ENCODE measurements around the gene ELAVL3.
"Not testable (repeated sequence)": the region's sequence is repeated elsewhere in the genome, so short reads cannot be mapped to it uniquely, and the experiment has no call there.

The ELAVL3 gene

GRCh38 chr19:11458912-11459311 is 21.9 kb downstream of the ELAVL3 start:
- DNase-seq (ENCODE audit: low read depth in 2 of 2), result not testable (repeated sequence)

GRCh38 chr19:11458236-11458900 is 22.5 kb downstream of the ELAVL3 start:
- DNase-seq (ENCODE audit: low read depth in 2 of 2), result no peak

DNA sequence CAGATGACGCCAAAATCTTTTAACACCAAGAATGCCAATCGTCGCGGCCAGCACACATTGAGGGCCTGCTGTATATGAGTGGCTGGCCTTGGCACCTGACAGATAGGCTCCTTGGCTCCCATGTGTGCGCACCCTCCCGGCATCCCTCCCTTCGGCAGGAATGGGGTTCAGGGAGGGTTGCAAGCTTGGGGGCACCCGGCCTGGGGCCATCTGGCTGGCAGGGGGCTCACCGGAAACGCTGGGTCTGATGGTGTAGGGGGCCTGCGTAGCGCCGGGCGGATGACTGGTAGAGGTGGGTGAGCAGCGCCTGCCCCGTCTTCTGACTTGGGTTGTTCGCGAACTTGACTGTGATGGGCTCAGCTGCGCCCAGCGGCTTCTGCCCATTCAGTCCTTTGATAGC is 23.0 kb downstream of the ELAVL3 start:
- DNase-seq (ENCODE audit: low read depth in 2 of 2), result no peak

- DNase-seq (ENCODE audit: low read depth in 2 of 2), result no peak
Measured at GRCh38 chr19:11457115-11457514, 23.7 kb downstream of the ELAVL3 start.

GRCh38 chr19:11456659-11457058 is 24.2 kb downstream of the ELAVL3 start:
- DNase-seq (ENCODE audit: low read depth in 2 of 2), result no peak

DNA sequence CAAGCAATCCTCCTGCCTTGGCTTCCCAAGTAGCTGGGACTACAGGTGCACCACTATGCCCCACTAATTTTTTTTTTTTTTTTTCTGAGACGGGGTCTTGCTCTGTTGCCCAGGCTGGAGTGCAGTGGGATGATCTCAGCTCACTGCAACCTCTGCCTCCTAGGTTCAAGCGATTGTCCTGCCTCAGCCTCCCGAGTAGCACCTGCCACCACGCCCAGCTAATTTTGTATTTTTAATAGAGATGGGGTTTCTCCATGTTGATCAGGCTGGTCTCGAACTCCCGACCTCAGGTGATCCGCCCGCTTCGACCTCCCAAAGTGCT is 25.7 kb downstream of the ELAVL3 start:
- DNase-seq (ENCODE audit: low read depth in 2 of 2), result not testable (repeated sequence)

GRCh38 chr19:11453468-11454341 is 27.1 kb downstream of the ELAVL3 start:
- DNase-seq (ENCODE audit: low read depth in 2 of 2), result no peak

DNA sequence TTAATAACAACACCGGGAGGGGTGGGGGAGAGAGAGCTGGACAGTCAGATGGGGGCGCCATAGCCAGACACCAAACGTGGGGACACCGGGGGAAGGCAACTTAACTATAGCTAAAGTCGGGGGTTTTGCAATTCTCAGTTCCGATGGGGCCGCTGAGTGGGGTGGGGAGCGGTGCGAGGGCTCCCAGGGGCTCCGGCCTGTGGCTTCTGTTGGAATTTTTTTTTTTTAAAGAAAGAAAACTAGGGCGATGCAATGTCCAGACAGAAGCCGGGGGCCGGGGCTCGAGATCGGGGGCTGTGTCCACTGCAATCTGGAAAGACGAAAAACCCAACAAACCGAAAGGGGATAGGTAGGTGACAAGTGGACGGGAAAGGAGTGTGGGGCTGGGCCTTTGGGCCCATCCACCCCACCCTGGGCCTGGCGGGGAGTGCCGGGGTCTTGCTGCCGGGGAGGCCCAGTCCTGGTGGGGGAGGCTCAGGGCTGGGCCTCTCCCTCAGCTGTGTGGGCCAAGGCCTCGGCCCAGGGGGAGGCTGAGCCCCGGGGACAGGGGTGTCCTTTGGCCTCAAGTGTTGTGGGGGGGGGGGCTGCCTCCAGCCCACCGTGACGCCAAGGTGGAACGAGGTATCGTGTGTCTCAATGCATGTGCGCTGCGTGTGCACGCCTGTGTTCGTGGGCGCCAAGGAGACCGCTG is 28.1 kb downstream of the ELAVL3 start:
- DNase-seq (ENCODE audit: low read depth in 2 of 2), result no peak

GRCh38 chr19:11451871-11452619 is 28.8 kb downstream of the ELAVL3 start:
- DNase-seq (ENCODE audit: low read depth in 2 of 2), result no peak

DNA sequence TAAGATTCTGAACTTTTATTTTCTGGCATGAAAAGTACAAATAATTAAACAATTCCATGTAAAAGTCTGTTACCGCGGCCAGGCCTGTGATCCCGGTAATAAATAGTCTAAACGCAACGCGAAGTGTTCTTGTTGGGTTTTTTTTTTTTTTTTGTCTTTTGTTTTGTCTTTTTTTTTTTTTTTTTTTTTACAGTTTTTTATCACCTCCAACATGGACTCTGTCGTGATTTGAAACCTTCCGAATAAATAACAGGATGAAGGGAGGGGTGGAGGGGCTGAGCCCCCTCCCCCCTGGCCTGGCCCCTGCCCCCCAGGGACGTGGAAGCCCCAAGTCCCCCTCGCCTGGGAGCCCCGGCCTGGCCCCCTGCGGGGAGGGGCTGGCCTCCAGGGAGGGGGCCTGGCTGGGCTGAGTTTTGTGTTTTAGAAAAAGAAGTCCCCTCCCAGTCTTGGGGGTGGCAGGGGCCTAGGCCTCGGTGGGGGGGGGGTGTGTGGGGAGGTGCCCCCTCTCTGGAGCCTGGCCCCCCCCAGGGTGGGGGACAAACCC is 29.4 kb downstream of the ELAVL3 start:
- no peak for DNase-seq (ENCODE audit: low read depth in 2 of 2)

GRCh38 chr19:11450570-11451326 is 30.1 kb downstream of the ELAVL3 start:
- no peak for DNase-seq (ENCODE audit: low read depth in 2 of 2)

- DNase-seq (ENCODE audit: low read depth in 2 of 2), result no peak
Measured at GRCh38 chr19:11448923-11449554, 31.8 kb downstream of the ELAVL3 start.

DNA sequence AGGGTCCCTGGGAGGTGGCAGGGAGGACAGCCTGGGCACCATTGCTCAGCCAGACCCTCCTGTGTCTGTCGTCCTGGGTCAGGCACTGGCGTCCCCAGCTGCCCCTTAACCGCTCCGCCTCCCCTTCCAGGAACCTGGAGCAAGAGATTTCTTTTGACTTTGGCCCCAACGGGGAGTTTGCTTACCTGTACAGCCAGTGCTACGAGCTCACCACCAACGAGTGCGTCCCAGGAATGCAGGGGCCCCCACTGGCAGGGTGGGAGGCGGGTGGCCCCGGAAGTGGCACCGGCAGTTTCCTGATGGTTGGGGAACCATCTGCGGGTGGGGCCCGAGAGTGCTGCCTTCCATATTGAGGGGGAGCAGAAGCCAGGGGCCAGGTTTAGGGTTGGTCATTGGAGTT is 32.4 kb downstream of the ELAVL3 start:
- DNase-seq (ENCODE audit: low read depth in 2 of 2), result no peak

DNA sequence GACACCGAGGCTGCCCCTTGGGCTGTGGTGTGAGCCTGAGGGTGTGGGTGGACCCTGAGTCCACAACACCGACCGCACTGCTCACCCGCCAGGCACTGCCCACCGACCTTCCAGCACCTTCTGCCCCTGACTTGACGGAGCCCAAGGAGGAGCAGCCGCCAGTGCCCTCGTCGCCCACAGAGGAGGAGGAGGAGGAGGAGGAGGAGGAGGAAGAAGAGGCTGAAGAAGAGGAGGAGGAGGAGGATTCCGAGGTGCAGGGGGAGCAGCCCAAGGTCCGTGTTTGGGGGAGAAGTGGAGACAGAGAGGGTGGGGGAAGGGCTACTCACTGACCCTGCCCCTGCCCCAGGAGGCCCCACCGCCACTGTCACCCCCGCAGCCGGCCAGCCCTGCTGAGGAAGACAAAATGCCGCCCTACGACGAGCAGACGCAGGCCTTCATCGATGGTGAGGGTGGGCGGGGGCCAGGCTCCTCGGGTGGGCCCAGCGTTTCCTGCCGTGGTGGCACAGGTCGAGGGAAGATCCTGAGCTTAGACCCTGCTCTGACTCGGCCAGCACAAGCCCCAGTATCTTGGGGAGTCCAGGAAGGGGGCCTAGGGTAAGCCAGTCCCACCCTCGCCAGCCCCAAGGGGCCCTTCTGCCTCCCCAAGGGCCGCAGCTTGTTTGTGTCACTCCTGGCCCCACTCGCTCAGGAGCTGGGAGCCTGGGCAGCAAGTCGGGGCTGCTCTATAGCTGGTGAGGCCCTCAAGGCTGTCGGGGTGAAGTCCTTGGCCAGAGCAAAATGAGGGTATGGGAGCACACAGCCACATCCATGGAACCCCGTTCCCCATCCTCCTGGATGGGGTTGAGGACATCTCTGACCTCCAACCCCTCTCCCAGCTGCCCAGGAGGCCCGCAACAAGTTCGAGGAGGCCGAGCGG is 33.2 kb downstream of the ELAVL3 start:
- DNase-seq (ENCODE audit: low read depth in 2 of 2), result no peak

DNA sequence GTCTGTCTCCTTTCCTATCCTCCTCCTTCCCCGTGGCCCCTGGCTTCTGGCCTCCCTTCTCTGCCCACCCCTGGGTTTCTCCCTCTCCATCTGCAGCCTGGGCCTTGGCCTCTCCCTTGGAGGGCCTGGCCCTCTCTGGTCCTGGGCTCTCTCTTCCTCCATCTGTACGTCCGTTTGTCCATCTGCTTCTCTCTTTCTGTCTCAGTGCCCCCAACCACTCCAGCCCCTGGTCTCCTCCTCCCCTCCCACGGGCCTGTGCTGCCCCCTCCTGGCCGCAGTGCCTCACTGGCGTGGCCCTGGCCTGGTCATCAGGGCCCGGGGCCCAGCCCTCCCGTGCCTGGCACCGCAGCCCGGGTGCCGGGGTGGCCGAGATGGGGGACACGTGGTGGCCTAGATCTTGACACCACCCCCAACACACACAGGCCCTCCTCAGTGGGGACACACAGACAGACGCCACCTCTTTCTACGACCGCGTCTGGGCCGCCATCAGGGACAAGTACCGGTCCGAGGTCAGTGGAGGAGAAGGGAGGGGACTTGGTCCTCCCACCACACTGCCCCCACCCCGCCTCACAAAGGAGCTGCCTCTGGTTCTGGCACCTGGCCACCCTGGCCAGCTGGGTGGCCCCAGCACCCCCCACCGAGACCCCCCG is 34.1 kb downstream of the ELAVL3 start:
- DNase-seq (ENCODE audit: low read depth in 2 of 2), result no peak

GRCh38 chr19:11446271-11446651 is 34.6 kb downstream of the ELAVL3 start:
- DNase-seq (ENCODE audit: low read depth in 2 of 2), result no peak

DNA sequence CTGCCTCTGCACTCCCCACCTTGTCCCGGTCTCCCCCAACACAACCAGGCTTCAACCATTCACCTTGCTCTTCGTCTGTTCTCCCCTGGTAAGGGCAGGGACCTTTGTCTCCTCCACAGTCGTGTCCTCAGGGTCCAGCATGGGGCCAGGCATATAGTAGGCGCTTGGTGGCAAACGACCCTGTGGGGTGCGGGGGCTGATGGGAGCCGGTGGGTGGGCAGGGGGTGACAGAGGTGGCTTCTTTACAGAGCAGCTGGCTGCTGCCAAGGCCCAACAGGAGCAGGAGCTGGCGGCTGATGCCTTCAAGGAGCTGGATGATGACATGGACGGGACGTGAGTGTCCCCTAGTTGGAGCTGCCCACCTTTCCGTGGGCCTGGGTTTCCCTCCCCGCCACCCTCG is 35.7 kb downstream of the ELAVL3 start:
- no peak for DNase-seq (ENCODE audit: low read depth in 2 of 2)

DNA sequence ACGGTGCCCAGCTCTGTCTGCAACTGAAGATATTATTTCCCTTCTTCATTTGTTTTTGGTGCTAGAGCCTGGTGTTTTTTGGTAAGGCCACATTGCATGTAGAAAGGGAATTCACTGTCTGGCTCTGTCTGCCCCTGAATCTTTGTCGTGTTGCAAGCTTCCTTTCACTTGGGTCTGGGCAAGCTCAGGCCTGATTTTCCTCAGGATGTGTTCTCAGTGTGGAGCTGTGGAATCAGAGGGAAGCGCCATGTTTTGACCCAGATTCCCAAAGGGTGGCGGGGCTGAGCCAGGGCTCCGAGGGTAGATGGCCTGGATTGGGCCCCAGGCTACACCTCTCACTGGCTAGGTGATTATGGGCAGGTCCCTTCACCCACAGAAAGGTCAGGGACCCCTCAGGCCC is 36.8 kb downstream of the ELAVL3 start:
- no peak for DNase-seq (ENCODE audit: low read depth in 2 of 2)

GRCh38 chr19:11437955-11438354 is 42.9 kb downstream of the ELAVL3 start:
- DNase-seq (ENCODE audit: low read depth in 2 of 2), result no peak

Data from stimulated activated CD8-positive, alpha-beta memory T cell treated with anti-CD3 and anti-CD28 coated beads, Interleukin-15, amount 100 ng/mL, for 48 hours (primary cell).